ENCODE measurements around the gene MTHFSD.

MTHFSD gene

GRCh38 chr16:86568677-86569623 is 13.9 kb upstream of the MTHFSD start:
- no peak for DNase-seq

- no peak for DNase-seq
Observed at GRCh38 chr16:86567701-86568581, 12.9 kb upstream of the MTHFSD start.

GRCh38 chr16:86566966-86567700 is 12.1 kb upstream of the MTHFSD start:
- no peak for DNase-seq

- DNase-seq = no peak
Observed at GRCh38 chr16:86566601-86566965, 11.5 kb upstream of the MTHFSD start, which contains the start of gene FOXC2. TSS of gene FOXC2 (plus strand) at chr16:86566829. CDS start at chr16:86567336, 507 bp downstream.

GRCh38 chr16:86565644-86566511 is 10.8 kb upstream of the MTHFSD start:
- DNase-seq = no peak

DNA sequence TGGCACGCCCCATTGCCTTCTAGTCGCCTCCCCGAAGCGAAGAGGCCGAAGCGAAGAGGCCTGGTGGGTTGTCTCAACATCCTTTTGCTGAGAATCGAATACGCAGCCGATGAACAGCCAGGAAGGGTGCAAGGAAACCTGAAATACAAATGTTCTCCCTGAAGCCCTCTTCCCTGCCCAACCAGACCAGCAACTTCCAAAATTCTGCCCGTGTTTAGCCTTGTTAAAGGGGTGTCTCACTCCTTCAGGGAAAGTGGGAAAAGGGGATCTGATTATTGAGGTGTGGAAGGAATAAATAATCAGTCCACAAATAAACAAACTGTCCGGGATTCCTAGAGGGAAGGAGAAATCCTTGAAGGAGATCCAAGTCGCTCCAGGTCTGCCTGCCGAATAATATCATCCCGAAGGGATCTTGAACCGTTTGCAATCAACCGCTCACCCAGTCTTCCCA is 10.2 kb upstream of the MTHFSD start:
- no peak for DNase-seq

DNA sequence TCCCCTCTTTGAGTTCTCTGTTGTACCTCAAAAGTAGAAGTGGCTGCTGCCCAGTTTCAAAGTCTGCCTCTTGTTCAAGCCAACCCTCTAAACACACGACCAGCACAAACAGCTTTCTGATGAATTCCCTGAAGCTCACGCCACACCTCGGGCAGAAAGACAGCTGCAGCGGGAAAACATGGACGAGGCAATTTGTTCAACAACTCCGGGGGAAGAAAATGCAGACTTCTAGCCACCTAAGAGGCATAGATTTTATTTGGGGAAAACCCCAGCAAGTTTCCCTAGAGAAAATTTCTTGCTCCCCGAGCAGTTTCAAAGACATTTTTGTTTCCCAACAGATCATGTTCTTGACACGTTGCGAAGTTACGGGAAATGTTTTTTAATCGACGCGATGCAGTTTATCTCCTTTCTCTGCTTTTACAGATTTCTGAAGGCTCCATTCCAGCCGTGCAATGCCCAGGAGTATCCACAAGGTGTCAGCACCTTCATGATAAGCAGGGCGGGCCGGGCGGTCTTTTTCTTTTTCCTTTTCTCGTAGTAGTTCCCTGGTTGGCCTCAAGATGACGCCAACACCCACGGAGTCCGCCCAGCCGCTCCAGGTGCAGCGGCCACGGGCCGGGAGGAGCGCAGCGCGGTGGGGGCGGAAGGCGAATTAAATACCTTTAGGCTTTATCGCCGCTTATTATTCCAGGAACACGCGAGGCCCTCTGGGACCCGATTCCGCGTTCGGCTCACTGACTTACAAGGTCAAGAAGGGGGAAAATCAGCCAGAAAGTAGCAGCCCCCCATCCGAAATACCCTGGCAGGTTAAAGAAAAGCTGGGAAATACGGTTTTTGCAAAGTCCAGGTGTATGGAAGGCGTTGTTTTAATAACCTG is 8.7 kb upstream of the MTHFSD start:
- peak; percentile 69 to 93 (median 76) for DNase-seq

DNA sequence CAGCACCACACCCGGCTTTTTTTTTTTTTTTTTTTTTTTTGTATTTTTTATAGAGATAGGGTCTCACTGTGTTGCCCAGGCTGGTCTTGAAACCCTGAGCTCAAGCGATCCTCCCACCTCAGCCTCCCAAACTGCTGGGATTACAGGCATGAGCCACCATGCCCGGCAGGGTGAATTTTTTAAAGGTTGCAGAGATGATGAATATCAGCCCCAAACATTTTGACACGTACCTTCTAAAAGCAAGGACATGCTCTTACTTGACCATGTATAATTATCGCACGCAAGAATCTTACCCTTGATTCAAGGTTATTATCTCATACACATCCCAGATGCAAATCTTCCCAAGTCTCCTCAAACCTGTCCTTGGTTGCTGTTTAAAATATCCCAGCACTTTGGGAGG is 7.3 kb upstream of the MTHFSD start:
- DNase-seq = no peak

GRCh38 chr16:86559802-86560305 is 4.8 kb upstream of the MTHFSD start:
- DNase-seq = no peak

DNA sequence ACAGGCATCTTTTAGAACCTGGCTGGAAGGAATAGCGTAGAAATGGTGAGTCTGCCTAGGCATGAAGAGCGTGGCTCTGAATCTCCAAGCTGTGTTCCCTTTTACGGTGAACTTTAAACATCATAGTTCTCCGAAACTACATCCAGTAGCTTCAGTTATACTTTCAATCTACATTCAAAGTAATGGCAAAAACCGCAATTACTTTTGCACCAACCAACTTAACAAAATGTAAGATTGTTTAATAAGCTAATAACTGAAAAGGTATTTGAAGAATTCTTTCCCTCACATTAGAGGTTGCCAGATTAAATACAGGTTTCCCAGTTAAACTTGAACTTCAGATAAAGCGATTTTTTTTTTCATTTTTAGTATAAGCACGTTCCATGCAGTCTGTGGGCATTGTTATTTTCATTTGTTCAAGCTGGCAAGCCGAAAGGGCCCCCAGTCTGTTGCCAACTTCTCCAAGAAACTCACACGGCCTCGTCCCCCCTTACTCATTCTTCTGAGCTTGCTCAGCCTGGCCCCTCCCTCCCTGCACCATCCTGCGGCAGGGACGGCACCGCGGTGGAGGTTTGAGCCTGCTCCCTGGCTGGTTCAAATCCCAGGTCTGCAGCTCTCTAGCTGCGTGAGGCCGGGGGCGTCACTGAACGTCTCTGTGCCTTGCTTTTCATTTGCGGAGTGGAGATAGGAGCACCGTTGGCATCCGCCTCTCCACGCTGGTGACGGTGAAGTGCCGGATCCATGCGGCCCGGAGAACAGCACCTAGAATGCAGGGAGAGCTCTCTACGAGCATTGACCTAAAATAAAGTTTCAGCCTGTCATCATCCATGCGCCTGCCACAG is 3.5 kb upstream of the MTHFSD start:
- DNase-seq = no peak

DNA sequence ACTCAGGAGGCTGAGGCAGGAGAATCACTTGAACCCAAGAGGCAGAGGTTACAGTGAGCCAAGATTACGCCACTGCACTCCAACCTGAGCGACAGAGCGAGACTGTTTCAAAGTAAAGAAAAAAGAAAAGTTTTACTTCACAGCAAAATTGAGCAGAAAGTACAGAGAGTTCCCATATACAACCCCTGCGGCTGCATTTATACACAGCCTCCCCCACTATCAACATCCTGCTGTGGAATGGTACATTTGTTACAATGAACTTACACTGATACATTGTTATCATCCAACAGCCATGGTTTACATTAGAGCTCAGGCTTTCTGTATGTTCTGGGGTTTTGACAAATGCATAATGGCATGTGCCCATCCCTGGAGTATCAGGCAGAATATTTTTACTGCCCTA is 2.6 kb upstream of the MTHFSD start:
- DNase-seq = no peak

GRCh38 chr16:86556576-86556975 is 1.5 kb upstream of the MTHFSD start:
- DNase-seq = peak in 1 of 3 experiments; percentile 23

DNA sequence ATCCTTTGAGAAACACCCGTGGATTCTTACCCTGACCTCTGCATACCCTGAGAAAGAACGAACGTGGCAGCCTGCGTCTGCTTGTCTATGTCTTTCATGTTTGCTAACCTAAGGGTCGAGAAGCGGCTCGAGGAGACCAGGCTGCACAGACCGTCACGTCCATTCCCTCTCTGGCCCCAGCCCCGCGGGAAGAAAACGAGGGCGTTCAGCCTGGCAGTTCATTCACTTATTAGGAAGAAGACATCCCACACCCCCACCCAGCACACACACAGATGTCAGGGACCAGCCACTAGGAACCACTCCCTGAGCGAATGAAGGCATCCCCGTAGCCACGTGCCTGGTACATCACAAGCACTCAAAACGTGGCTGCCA is 655 bp upstream of the MTHFSD start:
- peak in 1 of 3 experiments; percentile 43 for DNase-seq

GRCh38 chr16:86554599-86554916 is 477 bp downstream of the MTHFSD start:
- DNase-seq = no peak

GRCh38 chr16:86553356-86553755 is 1.7 kb downstream of the MTHFSD start:
- DNase-seq = no peak

- no peak for DNase-seq
Observed at GRCh38 chr16:86550281-86550680, 4.8 kb downstream of the MTHFSD start.

GRCh38 chr16:86549893-86550190 is 5.2 kb downstream of the MTHFSD start:
- DNase-seq = no peak

GRCh38 chr16:86549076-86549892 is 5.8 kb downstream of the MTHFSD start:
- DNase-seq = no peak

DNA sequence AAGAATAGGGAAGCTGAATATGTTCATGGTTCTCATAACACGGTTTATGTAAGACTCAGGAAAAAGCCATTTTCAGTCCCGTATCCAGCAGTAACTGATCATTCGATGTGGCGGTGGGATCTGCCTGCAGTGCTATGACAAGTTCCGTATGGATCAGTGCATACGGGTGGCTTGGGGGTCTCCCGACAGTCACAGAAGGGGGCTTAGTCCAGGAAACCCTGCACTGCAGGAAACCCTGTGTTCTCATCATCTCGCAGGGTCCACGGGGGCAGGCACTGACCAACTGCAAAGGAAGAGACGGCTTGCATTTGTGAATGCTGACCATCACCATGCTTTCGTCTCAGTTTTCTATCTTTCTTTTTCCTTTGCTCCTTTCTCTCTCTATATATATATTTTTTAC is 7.7 kb downstream of the MTHFSD start:
- no peak for DNase-seq
